ENCODE data around the gene ARHGEF39.

GRCh38 chr9:35646533-35647265 is 18.3 kb downstream of the ARHGEF39 start:
- no peak for TF ChIP-seq GATA3 (IDR thresholded peaks at IDR 0.05; ENCODE audit: low read depth, low read length)
- TF ChIP-seq GATA2 (IDR thresholded peaks at IDR 0.05; ENCODE audit: low read depth, low read length), result no peak

All from SH-SY5Y (cell line).